Transverse colon (tissue), 4 donors: ENCODE data around the gene WDR41.
"Not testable (repeated sequence)": the region's sequence is repeated elsewhere in the genome, so short reads cannot be mapped to it uniquely, and the experiment has no call there.

Experiments
- CTCF ChIP-seq, 5 experiments: fragments of 200-600 bp in 3 of 5; fragments of 450-650 bp in 2 of 5; sonication (generic) in 3 of 5; IDR thresholded peaks; 1 replicate in 2 of 5; 2 replicates in 3 of 5; pipeline ENCODE4 v1.5.1; 2016 to 2017; ENCODE audit warnings: antibody characterized with exemption in 5 of 5, inconsistent platforms in 3 of 5, mild to moderate bottlenecking in 2 of 5, moderate library complexity in 1 of 5
- EP300 ChIP-seq: sonication (generic); formaldehyde crosslinking; IDR thresholded peaks from one replicate; pipeline ENCODE4 v1.6.1; 2017; ENCODE audit warnings: antibody characterized with exemption, low read depth
- POLR2A ChIP-seq: fragments of 450-650 bp; IDR thresholded peaks from one replicate; pipeline ENCODE4 v1.6.1; 2016; ENCODE audit warnings: antibody characterized with exemption, mild to moderate bottlenecking, moderate library complexity
- POLR2AphosphoS5 ChIP-seq, 3 donors: sonication (generic); formaldehyde crosslinking; IDR thresholded peaks; one replicate each; pipeline ENCODE4 v1.6.1; 2016; ENCODE audit warnings: antibody characterized with exemption in 3 of 3

GRCh38 chr5:77468875-77469274 lies 23.2 kb downstream of the WDR41 start:
- TF ChIP-seq CTCF (IDR thresholded peaks at IDR 0.05); POLR2AphosphoS5 (IDR thresholded peaks at IDR 0.05); POLR2A; EP300: not testable (repeated sequence)
